ENCODE results near the gene PPP1R8.
"Not testable (repeated sequence)": the region's sequence is repeated elsewhere in the genome, so short reads cannot be mapped to it uniquely, and the experiment has no call there.

PPP1R8 gene

GRCh38 chr1:27795601-27796000 is 35.0 kb upstream of the PPP1R8 start:
- DNase-seq (ENCODE audit: low spot score) = no peak
- in situ Hi-C loops (cut with MboI; ENCODE audit: low pct_unique_long_range_greater_than_20kb, low sequenced_read_pairs, unreplicated experiment) = no loop called here
- TF ChIP-seq CTCF (IDR thresholded peaks at IDR 0.05; ENCODE audit: extremely low read depth, insufficient read depth, missing control alignments) = no peak

GRCh38 chr1:27804791-27805190 is 25.8 kb upstream of the PPP1R8 start:
- no peak for TF ChIP-seq CTCF (IDR thresholded peaks at IDR 0.05; ENCODE audit: extremely low read depth, insufficient read depth, missing control alignments)
- DNase-seq (ENCODE audit: low spot score) = no peak
- in situ Hi-C loops (cut with MboI; ENCODE audit: low pct_unique_long_range_greater_than_20kb, low sequenced_read_pairs, unreplicated experiment) = no loop called here

- TF ChIP-seq CTCF (IDR thresholded peaks at IDR 0.05; ENCODE audit: extremely low read depth, insufficient read depth, missing control alignments) = no peak
- in situ Hi-C loops (cut with MboI; ENCODE audit: low pct_unique_long_range_greater_than_20kb, low sequenced_read_pairs, unreplicated experiment) = no loop called here
- DNase-seq (ENCODE audit: low spot score) = no peak
Observed at GRCh38 chr1:27806758-27807157, 23.8 kb upstream of the PPP1R8 start.

GRCh38 chr1:27807385-27807784 is 23.2 kb upstream of the PPP1R8 start:
- TF ChIP-seq CTCF (IDR thresholded peaks at IDR 0.05; ENCODE audit: extremely low read depth, insufficient read depth, missing control alignments) = no peak
- in situ Hi-C loops (cut with MboI; ENCODE audit: low pct_unique_long_range_greater_than_20kb, low sequenced_read_pairs, unreplicated experiment) = no loop called here
- no peak for DNase-seq (ENCODE audit: low spot score)

- in situ Hi-C loops (cut with MboI; ENCODE audit: low pct_unique_long_range_greater_than_20kb, low sequenced_read_pairs, unreplicated experiment); DNase-seq (ENCODE audit: low spot score): not testable (repeated sequence)
Observed at GRCh38 chr1:27808131-27808530, 22.5 kb upstream of the PPP1R8 start.

- no peak for DNase-seq (ENCODE audit: low spot score)
- in situ Hi-C loops (cut with MboI; ENCODE audit: low pct_unique_long_range_greater_than_20kb, low sequenced_read_pairs, unreplicated experiment) = no loop called here
- no peak for TF ChIP-seq CTCF (IDR thresholded peaks at IDR 0.05; ENCODE audit: extremely low read depth, insufficient read depth, missing control alignments)
Observed at GRCh38 chr1:27809883-27810282, 20.7 kb upstream of the PPP1R8 start.

GRCh38 chr1:27811741-27812500 is 18.7 kb upstream of the PPP1R8 start:
- in situ Hi-C loops (cut with MboI; ENCODE audit: low pct_unique_long_range_greater_than_20kb, low sequenced_read_pairs, unreplicated experiment) = no loop called here
- no peak for DNase-seq (ENCODE audit: low spot score)
- TF ChIP-seq CTCF (IDR thresholded peaks at IDR 0.05; ENCODE audit: extremely low read depth, insufficient read depth, missing control alignments) = no peak
